ENCODE results near the gene HSD17B1.
"Not testable (repeated sequence)": the region's sequence is repeated elsewhere in the genome, so short reads cannot be mapped to it uniquely, and the experiment has no call there.

Gene HSD17B1

DNA sequence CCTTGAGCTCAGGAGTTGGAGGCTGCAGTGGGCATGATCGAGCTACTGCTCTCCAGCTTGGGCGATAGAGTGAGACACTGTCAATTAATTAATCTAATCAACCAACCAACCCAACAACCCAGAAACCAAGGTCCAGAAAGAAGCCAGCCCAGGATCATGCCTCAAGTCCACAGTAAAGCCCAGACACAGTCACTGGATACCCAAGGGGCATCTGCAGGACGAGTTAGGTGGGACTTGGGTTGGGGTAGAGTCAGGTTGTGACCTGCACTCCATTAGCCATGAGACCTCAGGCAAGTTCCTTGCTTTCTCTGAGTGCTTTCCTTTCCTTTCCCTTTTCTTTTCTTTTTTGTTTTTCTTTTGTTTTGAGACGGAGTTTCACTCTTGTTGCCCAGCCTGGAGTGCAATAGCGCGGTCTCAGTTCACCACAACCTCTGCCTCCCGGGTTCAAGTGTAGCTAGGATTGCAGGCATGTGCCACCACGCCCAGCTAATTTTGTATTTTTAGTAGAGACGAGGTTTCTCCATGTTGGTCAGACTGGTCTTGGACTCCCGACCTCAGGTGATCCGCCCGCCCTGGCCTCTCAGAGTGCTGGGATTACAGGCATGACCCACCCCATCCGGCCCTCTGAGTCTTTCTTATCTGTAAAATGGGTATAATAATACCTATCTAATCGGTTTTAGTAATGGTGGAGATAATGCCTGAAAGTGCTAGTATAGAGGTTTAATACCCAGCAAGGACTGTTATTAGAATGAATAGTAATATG is 3.5 kb upstream of the HSD17B1 start:
- Mint-ChIP-seq H3K27me3 (no peaks in the 10 kb centered on the region), H3K4me3 (peak overlapping the region; percentile 21), H3K27ac (no peak overlapping the region), H3K9me3 (no peaks in the 10 kb centered on the region), H3K36me3 (ENCODE audit: low read depth) (peaks cover 8% of the 10 kb centered on the region), H3K4me1 (ENCODE audit: low read depth) (peaks cover 17% of the 10 kb centered on the region)

DNA sequence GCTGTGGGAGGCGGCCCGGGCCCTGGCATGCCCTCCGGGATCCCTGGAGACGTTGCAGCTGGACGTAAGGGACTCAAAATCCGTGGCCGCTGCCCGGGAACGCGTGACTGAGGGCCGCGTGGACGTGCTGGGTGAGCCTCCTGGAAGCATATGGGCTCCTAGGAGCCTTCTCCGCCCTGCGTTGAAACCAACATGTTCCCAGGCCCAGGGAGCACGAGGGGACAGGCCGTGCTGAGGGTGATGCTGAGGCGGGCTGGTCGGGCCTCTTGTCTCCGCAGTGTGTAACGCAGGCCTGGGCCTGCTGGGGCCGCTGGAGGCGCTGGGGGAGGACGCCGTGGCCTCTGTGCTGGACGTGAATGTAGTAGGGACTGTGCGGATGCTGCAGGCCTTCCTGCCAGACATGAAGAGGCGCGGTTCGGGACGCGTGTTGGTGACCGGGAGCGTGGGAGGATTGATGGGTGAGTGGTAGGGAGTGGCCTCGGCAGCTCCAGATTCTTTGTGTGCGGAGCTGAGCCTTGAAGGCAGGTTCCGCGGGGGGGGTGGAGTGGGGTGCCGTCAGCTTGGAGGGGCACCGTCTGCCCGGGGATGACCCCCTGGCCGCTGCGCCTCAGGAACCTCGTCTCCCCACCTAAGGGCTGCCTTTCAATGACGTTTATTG is 567 bp downstream of the HSD17B1 start:
- Mint-ChIP-seq H3K27ac (peak overlapping the region; percentile 26), H3K36me3 (ENCODE audit: low read depth) (peaks cover 4% of the 10 kb centered on the region), H3K4me3 (peak overlapping the region; percentile 90), H3K27me3 (no peaks in the 10 kb centered on the region), H3K9me3 (no peaks in the 10 kb centered on the region), H3K4me1 (ENCODE audit: low read depth) (peaks cover 27% of the 10 kb centered on the region)

DNA sequence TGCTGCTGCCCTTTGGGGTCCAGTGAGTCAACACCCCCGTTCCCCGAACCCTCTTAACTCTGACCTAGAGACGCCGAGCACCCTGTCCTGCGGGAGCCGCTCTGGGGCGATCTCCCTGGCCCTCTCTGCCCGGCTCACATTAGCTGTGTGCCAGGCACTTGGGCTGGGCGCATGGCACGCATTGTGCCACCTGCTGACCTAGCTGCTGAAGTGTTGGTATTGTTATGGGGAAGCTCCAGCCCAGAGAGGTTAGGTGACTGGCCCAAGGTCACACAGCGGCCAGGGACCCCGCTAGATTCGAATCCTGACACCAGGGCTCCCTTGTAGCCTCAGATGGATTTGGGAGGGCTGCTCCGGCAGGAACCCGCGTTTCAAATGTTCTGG is 1.1 kb downstream of the HSD17B1 start:
- Mint-ChIP-seq H3K36me3 (ENCODE audit: low read depth) (peaks cover 4% of the 10 kb centered on the region), H3K27ac (peak overlapping the region; percentile 89), H3K4me3 (peak overlapping the region; percentile 90), H3K9me3 (no peaks in the 10 kb centered on the region), H3K27me3 (no peaks in the 10 kb centered on the region), H3K4me1 (ENCODE audit: low read depth) (peaks cover 25% of the 10 kb centered on the region)

DNA sequence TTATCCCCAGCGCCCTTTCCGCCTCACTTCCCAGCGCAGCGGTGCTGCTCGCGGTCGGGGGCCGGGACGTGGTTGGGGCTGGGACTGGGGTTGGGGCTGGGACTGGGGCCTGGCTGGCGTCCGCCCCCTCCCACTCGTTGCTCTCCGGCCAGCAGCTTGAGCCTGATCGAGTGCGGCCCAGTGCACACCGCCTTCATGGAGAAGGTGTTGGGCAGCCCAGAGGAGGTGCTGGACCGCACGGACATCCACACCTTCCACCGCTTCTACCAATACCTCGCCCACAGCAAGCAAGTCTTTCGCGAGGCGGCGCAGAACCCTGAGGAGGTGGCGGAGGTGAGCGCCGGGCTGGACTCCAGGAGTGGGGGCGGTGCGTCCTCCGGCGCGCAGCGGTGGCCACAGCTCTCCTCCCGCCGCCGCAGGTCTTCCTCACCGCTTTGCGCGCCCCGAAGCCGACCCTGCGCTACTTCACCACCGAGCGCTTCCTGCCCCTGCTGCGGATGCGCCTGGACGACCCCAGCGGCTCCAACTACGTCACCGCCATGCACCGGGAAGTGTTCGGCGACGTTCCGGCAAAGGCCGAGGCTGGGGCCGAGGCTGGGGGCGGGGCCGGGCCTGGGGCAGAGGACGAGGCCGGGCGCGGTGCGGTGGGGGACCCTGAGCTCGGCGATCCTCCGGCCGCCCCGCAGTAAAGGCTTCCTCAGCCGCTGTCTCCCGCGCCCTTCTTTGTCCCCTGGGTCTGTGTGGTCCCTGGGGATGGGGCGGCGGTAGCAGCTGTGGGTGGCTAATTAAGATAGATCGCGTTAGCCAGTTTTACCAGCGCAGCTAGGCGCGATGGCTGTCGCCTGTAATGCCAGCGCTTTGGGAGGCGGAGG is 1.8 kb downstream of the HSD17B1 start:
- Mint-ChIP-seq H3K4me3 (peak overlapping the region; percentile 90), H3K27me3 (no peaks in the 10 kb centered on the region), H3K27ac (peak overlapping the region; percentile 89), H3K36me3 (ENCODE audit: low read depth) (peaks cover 4% of the 10 kb centered on the region), H3K4me1 (ENCODE audit: low read depth) (peaks cover 19% of the 10 kb centered on the region), H3K9me3 (no peaks in the 10 kb centered on the region)

DNA sequence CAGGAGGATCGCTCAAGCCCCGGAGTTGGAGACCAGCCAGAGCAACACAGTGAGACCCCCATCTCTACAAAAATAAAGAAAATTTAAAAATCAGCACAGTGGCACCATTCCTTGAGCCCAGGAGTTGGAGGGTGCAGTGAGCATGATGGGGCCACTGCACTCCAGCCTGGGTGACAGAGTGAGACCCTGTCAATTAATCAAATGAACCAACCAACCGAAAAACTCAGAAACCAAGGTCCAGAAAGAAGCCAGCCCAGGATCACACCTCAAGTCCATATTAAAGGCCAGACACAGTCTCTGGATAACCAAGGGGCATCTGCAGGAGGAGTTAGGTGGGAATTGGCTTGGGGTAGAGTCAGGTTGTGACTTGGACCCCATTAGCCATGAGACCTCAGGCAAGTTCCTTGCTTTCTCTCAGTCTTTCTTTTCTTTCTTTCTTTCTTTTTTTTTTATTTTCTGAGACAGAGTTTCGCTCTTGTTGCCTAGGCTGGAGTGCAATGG is 2.4 kb downstream of the HSD17B1 start:
- peak overlapping the region; percentile 90 for H3K4me3 Mint-ChIP-seq

DNA sequence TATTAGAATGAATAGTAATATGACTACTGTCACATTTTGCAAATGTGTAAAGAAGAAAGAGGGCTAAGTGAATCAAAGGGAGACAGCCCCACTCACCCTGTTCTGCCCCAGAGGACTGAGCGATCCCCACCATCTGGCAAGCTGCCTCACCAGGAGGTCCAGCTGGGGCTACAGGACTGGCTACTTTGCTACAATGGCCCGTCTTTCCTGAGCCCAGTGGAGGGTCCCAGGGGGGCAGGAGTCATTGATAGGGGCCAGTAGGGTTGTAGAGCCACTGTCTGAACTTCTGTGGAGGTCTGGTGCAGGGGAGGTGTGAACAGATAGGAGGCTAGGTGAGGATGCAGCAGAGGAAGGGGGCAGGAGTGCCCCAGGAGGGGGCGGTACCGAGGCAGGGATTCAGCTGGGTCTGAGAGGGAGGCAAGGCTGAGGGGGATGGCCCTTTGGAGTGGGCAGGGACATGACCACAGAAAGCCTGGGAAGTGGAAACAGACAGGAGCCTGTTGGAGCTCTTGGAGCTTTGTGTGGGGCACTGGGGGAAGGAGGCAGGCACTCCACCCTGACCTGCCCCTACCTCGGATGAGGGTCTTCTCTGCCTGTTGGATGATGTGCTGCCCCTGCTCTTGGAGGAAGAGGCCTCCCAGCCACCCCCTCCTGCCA is 3.4 kb downstream of the HSD17B1 start:
- not testable (repeated sequence) for H3K4me3 Mint-ChIP-seq; H3K9me3 Mint-ChIP-seq; H3K36me3 Mint-ChIP-seq (ENCODE audit: low read depth); H3K27ac Mint-ChIP-seq; H3K27me3 Mint-ChIP-seq
- peaks cover 25% of the 10 kb centered on the region for H3K4me1 Mint-ChIP-seq (ENCODE audit: low read depth)

More for the DNA sequence above, 2.4 kb downstream of the HSD17B1 start:
- H3K36me3 Mint-ChIP-seq (ENCODE audit: low read depth) = peaks cover 4% of the 10 kb centered on the region
- H3K27me3 Mint-ChIP-seq = no peaks in the 10 kb centered on the region
- H3K9me3 Mint-ChIP-seq = no peaks in the 10 kb centered on the region
- peaks cover 19% of the 10 kb centered on the region for H3K4me1 Mint-ChIP-seq (ENCODE audit: low read depth)
- peak overlapping the region; percentile 89 for H3K27ac Mint-ChIP-seq

DNA sequence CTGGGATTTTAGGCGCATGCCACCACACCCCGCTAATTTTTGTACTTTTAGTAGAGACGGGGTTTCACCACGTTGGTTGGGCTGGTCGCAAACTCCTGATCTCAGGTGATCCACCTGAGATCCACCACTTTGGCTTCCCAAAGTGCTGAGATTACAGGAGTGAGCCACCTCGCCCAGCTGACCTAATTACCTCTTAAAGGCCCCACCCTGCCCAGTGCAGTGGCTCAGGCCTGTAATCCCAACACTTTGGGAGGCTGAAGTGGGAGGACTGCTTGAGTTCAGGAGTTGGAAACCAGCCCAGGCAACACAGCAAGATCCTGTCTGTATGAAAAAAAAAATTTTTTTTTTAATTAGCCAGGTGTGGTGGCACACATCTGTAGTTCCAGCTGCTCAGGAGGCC is 6.4 kb downstream of the HSD17B1 start:
- peaks cover 10% of the 10 kb centered on the region for H3K36me3 Mint-ChIP-seq (ENCODE audit: low read depth)
- H3K4me1 Mint-ChIP-seq (ENCODE audit: low read depth) = peaks cover 39% of the 10 kb centered on the region
- no peak overlapping the region for H3K27ac Mint-ChIP-seq
- H3K4me3 Mint-ChIP-seq = no peak overlapping the region
- H3K9me3 Mint-ChIP-seq = no peaks in the 10 kb centered on the region
- no peaks in the 10 kb centered on the region for H3K27me3 Mint-ChIP-seq

DNA sequence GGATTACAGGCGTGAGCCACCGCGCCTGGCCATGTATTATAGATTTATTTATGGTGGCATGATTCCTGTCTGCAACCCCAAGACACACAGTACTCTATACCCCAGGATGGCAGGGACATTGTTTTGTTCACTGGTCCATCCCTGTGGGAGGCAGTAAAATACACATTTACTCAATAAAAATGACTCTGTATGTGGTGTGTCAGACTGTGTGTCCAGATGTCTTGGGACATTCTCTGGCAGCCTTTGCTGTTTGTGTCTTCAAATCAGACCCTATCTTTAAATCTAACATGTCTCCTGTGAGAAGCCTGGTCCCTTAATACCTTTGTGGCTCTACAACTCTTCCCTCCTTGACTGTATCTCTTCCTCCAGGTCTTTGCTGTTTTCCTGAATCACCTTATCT is 7.5 kb downstream of the HSD17B1 start:
- Mint-ChIP-seq H3K36me3 (ENCODE audit: low read depth) (peaks cover 10% of the 10 kb centered on the region), H3K9me3 (no peaks in the 10 kb centered on the region), H3K27me3 (no peaks in the 10 kb centered on the region), H3K4me3 (no peak overlapping the region), H3K4me1 (ENCODE audit: low read depth) (peaks cover 36% of the 10 kb centered on the region), H3K27ac (peak overlapping the region; percentile 7)

DNA sequence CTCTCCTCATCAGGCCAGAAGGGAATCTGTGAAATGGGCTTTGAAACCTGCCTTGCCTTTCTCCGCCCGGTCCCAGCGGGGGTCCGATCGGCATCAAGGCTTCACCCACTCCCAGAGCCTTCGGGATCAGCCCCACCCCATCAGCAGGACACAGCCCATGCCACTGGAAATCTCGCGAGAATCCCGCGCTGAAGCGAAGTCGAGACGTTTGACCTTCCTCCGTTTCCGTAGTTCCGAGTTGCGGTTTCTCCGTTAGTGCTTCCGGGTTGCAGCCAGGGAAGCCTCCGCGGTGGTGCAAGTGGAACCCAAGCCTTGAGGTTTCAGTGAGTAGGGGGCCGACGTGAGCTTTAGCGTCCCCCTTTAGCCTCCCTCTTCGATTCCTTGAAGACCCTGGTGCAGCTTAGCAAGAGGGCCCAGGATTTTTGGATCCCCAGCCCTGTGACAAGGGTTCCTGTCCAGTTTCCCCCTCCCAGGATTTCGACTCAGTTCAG is 9.2 kb downstream of the HSD17B1 start, which contains the start of gene COASY:
Gene COASY (plus strand): TSS at position 252 of the 491 bp plus-strand sequence. CDS start 475 bp downstream, outside the sequence.
- Mint-ChIP-seq H3K9me3 (no peaks in the 10 kb centered on the region), H3K27me3 (no peaks in the 10 kb centered on the region), H3K27ac (peak within 1 kb of the TSS; percentile 92), H3K4me1 (ENCODE audit: low read depth) (peaks cover 35% of the 10 kb centered on the region), H3K36me3 (ENCODE audit: low read depth) (peaks cover 14% of the 10 kb centered on the region), H3K4me3 (peak within 1 kb of the TSS; percentile 95)

DNA sequence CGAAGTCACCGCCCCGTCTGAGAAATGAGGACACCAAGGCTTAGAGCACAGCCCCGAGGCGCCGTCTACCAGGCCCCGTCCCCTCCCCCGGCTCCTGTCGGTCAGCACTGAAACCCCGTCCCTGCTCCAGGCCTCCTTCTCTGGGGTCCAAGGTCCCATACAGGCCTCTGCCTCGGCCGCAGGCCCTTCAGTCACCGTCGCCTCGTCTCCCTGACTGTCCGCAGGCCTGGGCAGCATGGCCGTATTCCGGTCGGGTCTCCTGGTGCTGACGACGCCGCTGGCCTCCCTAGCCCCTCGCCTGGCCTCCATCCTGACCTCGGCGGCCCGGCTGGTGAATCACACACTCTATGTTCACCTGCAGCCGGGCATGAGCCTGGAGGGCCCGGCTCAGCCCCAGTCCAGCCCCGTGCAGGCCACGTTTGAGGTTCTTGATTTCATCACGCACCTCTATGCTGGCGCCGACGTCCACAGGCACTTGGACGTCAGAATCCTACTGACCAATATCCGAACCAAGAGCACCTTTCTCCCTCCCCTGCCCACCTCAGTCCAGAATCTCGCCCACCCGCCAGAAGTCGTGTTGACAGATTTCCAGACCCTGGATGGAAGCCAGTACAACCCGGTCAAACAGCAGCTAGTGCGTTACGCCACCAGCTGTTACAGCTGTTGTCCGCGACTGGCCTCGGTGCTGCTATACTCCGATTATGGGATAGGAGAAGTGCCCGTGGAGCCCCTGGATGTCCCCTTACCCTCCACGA is 9.8 kb downstream of the HSD17B1 start:
- H3K27ac Mint-ChIP-seq = peak overlapping the region; percentile 92
- peaks cover 37% of the 10 kb centered on the region for H3K4me1 Mint-ChIP-seq (ENCODE audit: low read depth)
- H3K9me3 Mint-ChIP-seq = no peaks in the 10 kb centered on the region
- H3K4me3 Mint-ChIP-seq = peak overlapping the region; percentile 95
- peaks cover 14% of the 10 kb centered on the region for H3K36me3 Mint-ChIP-seq (ENCODE audit: low read depth)
- no peaks in the 10 kb centered on the region for H3K27me3 Mint-ChIP-seq

DNA sequence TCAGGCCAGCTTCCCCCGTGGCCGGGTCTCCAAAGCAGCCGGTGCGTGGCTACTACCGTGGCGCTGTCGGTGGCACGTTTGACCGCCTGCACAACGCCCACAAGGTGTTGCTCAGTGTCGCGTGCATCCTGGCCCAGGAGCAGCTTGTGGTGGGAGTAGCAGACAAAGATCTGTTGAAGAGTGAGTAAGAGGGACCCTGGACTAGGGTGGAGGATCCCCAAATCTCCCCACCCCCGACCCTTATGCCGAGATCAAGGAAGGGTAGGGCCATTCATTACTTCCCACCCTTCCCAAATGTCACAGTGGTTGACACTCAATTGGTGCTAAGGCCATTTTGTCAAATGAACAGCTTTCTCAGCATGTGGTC is 10.4 kb downstream of the HSD17B1 start:
- peak overlapping the region; percentile 95 for H3K4me3 Mint-ChIP-seq
- H3K36me3 Mint-ChIP-seq (ENCODE audit: low read depth) = peaks cover 19% of the 10 kb centered on the region
- H3K4me1 Mint-ChIP-seq (ENCODE audit: low read depth) = peaks cover 41% of the 10 kb centered on the region

DNA sequence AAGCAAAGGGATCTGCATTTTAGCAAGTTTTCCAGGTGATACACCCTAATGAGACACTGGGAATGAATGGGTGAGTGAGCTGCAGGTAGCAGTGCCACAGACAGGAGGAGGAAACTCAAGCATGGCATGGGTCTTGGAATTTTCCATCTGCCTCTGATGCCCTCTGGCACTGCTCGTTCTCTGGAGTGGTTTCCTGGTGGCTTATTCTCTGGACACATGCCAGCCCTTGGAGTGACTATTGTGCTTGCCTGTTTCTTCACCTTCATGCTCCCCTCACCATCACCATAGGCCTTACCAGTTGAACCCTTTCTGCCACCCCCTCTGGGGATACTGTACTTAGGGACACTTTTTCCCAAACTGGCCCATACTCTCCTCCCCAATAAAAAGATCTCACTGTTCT is 10.8 kb downstream of the HSD17B1 start:
- Mint-ChIP-seq H3K4me3 (peak overlapping the region; percentile 95), H3K27ac (peak overlapping the region; percentile 92), H3K36me3 (ENCODE audit: low read depth) (peaks cover 21% of the 10 kb centered on the region), H3K4me1 (ENCODE audit: low read depth) (peaks cover 43% of the 10 kb centered on the region), H3K9me3 (no peaks in the 10 kb centered on the region), H3K27me3 (no peaks in the 10 kb centered on the region)

More for the DNA sequence above, 10.4 kb downstream of the HSD17B1 start:
- peak overlapping the region; percentile 92 for H3K27ac Mint-ChIP-seq
- no peaks in the 10 kb centered on the region for H3K27me3 Mint-ChIP-seq
- no peaks in the 10 kb centered on the region for H3K9me3 Mint-ChIP-seq

DNA sequence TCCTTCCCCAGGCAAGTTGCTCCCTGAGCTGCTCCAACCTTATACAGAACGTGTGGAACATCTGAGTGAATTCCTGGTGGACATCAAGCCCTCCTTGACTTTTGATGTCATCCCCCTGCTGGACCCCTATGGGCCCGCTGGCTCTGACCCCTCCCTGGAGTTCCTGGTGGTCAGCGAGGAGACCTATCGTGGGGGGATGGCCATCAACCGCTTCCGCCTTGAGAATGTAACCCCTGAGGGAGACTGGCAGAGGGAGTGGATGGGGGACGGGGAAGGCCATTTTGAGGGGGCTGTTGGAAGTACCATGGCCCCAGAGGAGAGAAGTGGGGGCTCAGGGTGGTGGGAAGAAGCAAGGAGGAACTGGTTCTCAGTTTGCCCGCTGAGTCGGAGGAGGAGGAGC is 11.2 kb downstream of the HSD17B1 start:
- Mint-ChIP-seq H3K9me3 (no peaks in the 10 kb centered on the region), H3K4me1 (ENCODE audit: low read depth) (peaks cover 47% of the 10 kb centered on the region), H3K27ac (peak overlapping the region; percentile 92), H3K27me3 (no peaks in the 10 kb centered on the region), H3K36me3 (ENCODE audit: low read depth) (peaks cover 26% of the 10 kb centered on the region), H3K4me3 (peak overlapping the region; percentile 95)
